Smooth muscle cell (in vitro differentiated cells): ENCODE measurements around the gene HOXC11. TPM values are rescaled to one million over a fixed set of nuclear protein-coding genes. Genes with fewer than 3 reads are reported as not detected.

Source experiments
- DNase-seq: peaks from one replicate; lab custom pipeline; 2025; ENCODE audit not compliant: unreplicated experiment; lab: John Stamatoyannopoulos, UW
- H2AFZ ChIP-seq: fragments of 200-600 bp; sonication (generic); 2 replicates; pipeline ENCODE4 v1.6.0; 2016; ENCODE audit warnings: antibody characterized with exemption, low read depth, mild to moderate bottlenecking
- H3F3A ChIP-seq: fragments of 200-600 bp; sonication (generic); 2 replicates; pipeline ENCODE4 v1.6.0; 2017; ENCODE audit warnings: antibody characterized with exemption, low read depth
- H3K27ac ChIP-seq: fragments of 200-600 bp; sonication (generic); 2 replicates; pipeline ENCODE4 v1.5.1; 2016; ENCODE audit warnings: low read depth, mild to moderate bottlenecking
- H3K27me3 ChIP-seq: fragments of 200-600 bp; sonication (generic); 2 replicates; pipeline ENCODE4 v1.6.1; 2016; ENCODE audit warnings: low read depth, mild to moderate bottlenecking
- H3K36me3 ChIP-seq: fragments of 200-600 bp; sonication (generic); 2 replicates; pipeline ENCODE4 v1.5.1; 2016; ENCODE audit warnings: low read depth
- H3K4me1 ChIP-seq: fragments of 200-600 bp; sonication (generic); 2 replicates; pipeline ENCODE4 v1.5.1; 2016; ENCODE audit warnings: low read depth
- H3K4me2 ChIP-seq: fragments of 200-600 bp; sonication (generic); 2 replicates; pipeline ENCODE4 v1.6.0; 2016; ENCODE audit warnings: mild to moderate bottlenecking
- H3K4me3 ChIP-seq: fragments of 200-600 bp; sonication (generic); 2 replicates; pipeline ENCODE4 v1.5.1; 2016; ENCODE audit warnings: mild to moderate bottlenecking
- H3K79me2 ChIP-seq: fragments of 200-600 bp; sonication (generic); 2 replicates; pipeline ENCODE4 v1.6.0; 2016; ENCODE audit warnings: low read depth, mild to moderate bottlenecking
- H3K9ac ChIP-seq: fragments of 200-600 bp; sonication (generic); 2 replicates; pipeline ENCODE4 v1.6.0; 2016; ENCODE audit warnings: low read depth
- H3K9me3 ChIP-seq: fragments of 200-600 bp; sonication (generic); replicated peaks from 2 replicates; pipeline ENCODE4 v1.5.1; 2016; ENCODE audit warnings: low read depth
- H4K20me1 ChIP-seq: fragments of 200-600 bp; sonication (generic); 2 replicates; pipeline ENCODE4 v1.6.0; 2016; ENCODE audit warnings: low read depth
- WGBS: methylation state at CpG from one replicate; pipeline ENCODE4 v1.1.7; 2016; ENCODE audit warnings: low lambda C conversion rate; 5-methylcytosine and 5-hydroxymethylcytosine counted together
- polyA plus RNA-seq: library from polyadenylated mRNA; unstranded; fragments of >200 nt; fragmentation: Nextera tagmentation; extraction: Ambion mirVana; gene quantifications from 2 replicates; pipeline ENCODE4 v1.2.1, GENCODE V29; 2016
- total RNA-seq: library from RNA; depleted of rRNA; stranded (reverse); fragments of >200 nt; gene quantifications from 2 replicates; pipeline ENCODE4 v1.2.3, GENCODE V29; 2014
- TF ChIP-seq, protein P1 (sequence below): fragments of 200-600 bp; sonication (generic); IDR thresholded peaks from 2 replicates; pipeline ENCODE4 v1.5.1; 2017; ENCODE audit warnings: borderline replicate concordance, mild to moderate bottlenecking, antibody characterized with exemption; ENCODE audit not compliant: insufficient read depth, poor library complexity, severe bottlenecking

HOXC11 gene
- total and polyA plus RNA-seq, 2 experiments from 2014 or later: 0.23 to 0.27 TPM

DNA sequence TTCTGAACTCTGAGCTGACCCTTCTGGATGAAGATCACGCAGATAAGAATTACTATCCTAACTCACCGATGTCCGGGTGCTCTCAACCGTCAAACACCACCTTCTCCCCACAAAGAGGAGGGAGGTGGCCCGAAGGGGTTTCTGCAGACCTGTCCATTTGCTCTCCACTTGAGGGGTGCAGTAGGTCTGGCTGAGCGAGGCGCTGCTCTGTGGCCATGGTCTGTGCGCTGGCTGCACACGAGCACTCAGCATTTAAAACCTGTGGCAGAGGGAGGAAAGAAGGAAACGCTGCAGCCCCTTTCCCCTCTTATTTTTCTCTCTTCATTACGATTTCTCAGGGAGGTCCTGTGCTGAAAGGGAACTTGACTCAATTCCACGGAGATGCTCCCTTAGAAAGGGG lies 35.8 kb upstream of the HOXC11 start:
- TF ChIP-seq, protein P1, sequence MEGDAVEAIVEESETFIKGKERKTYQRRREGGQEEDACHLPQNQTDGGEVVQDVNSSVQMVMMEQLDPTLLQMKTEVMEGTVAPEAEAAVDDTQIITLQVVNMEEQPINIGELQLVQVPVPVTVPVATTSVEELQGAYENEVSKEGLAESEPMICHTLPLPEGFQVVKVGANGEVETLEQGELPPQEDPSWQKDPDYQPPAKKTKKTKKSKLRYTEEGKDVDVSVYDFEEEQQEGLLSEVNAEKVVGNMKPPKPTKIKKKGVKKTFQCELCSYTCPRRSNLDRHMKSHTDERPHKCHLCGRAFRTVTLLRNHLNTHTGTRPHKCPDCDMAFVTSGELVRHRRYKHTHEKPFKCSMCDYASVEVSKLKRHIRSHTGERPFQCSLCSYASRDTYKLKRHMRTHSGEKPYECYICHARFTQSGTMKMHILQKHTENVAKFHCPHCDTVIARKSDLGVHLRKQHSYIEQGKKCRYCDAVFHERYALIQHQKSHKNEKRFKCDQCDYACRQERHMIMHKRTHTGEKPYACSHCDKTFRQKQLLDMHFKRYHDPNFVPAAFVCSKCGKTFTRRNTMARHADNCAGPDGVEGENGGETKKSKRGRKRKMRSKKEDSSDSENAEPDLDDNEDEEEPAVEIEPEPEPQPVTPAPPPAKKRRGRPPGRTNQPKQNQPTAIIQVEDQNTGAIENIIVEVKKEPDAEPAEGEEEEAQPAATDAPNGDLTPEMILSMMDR: no peak
- Histone ChIP-seq H4K20me1 (no peaks in the 10 kb centered on the region), H3K9ac (no peak overlapping the region), H3K36me3 (no peaks in the 10 kb centered on the region), H3K27ac (no peak overlapping the region), H3K4me3 (no peak overlapping the region), H3K4me2 (no peak overlapping the region), H3K27me3 (peaks cover 100% of the 10 kb centered on the region), H3K9me3 (no peaks in the 10 kb centered on the region), H2AFZ (no peak overlapping the region), H3K79me2 (no peaks in the 10 kb centered on the region), H3K4me1 (peaks cover 6% of the 10 kb centered on the region), H3F3A (no peaks in the 10 kb centered on the region)
- 46% methylated on average over 12 of the region's 12 CpGs for WGBS
- no peak for DNase-seq

DNA sequence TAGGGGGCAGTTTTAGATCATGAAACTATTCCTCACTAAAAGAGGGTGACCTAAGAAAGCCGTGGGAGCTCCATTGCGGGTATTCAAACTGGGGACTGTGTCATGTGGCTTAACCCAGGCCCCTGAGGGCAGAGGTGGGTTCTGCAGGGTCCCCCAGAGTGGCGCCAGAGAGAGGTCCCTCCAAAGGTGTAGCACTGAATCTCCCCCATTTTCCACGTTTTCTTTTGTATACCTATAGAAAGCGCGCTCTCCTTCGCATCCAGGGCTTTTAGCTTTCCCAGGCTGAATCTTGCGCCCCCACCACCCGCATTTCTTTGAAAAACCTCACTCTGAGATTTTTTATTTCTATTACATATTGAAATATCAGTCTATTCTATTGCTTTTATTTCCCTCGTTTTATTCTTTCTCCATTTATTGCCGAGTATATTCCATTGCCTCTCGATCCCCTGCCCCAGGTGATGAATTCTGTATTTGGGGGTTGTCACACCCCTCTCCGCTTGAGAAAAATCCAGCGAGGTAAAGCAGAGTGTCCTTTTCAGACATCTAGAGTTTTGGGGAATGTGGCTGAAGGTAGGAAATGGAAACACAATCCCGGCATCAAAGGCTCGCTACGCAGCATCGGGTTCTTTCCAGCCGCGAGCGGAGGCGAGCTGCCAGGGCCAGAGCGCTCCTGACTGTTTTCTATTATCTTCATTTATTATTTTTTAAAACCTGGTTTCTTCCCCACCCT lies 35.2 kb upstream of the HOXC11 start:
- no peaks in the 10 kb centered on the region for H3F3A ChIP-seq
- no peaks in the 10 kb centered on the region for H4K20me1 ChIP-seq
- H3K27me3 ChIP-seq: peaks cover 100% of the 10 kb centered on the region
- no peak overlapping the region for H2AFZ ChIP-seq
- peak overlapping the region; percentile 71 for H3K4me2 ChIP-seq
- H3K27ac ChIP-seq: no peak overlapping the region
- H3K9me3 ChIP-seq: no peaks in the 10 kb centered on the region
- no peaks in the 10 kb centered on the region for H3K36me3 ChIP-seq
- peak overlapping the region; percentile 42 for H3K4me3 ChIP-seq
- peaks cover 6% of the 10 kb centered on the region for H3K4me1 ChIP-seq
- no peaks in the 10 kb centered on the region for H3K79me2 ChIP-seq
- TF ChIP-seq, protein P1: no peak
- no peak for DNase-seq
- 35% methylated on average over 23 of the region's 23 CpGs for WGBS
- H3K9ac ChIP-seq: no peak overlapping the region

DNA sequence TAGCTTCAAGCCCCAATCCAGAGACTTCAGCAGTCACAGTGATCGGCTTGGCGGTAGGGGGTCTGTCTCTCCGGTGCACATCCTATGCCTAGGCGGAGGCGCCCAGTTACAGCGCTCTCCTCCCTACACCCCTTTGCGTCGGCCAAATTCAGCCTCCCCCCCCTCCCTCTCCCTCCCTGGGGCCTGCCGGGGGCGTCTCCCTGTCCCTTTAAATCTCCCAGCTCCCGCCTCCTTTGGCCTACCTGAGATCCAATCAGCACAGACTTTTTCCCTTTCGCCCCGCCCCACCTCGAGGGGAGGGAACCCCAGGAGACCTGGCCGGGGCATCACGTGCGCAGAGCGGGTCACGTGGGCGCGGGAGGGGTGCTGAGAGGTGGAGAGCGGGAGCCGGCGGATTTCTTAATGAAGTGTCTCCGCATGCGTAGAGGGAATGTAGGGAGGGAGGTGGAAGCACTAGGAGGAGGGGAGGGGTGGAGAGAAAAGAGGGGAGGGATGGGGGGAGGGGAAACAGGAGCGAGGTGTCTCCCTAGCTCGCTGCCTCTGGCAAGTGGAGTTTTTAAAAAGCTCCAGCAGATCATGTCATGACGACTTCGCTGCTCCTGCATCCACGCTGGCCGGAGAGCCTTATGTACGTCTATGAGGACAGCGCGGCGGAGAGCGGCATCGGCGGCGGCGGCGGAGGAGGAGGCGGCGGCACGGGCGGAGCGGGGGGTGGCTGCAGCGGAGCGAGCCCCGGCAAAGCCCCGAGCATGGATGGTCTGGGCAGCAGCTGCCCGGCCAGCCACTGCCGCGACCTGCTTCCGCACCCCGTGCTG lies 34.4 kb upstream of the HOXC11 start, which contains the start of gene HOXC13:
Gene HOXC13, plus strand, starts transcription at position 506 of the 815 bp plus-strand sequence. Its CDS starts 76 bp downstream, at position 582.
- Histone ChIP-seq H4K20me1 (no peaks in the 10 kb centered on the region), H3K4me2 (peak within 1 kb of the TSS; percentile 71)
- no peak for DNase-seq

More for the DNA sequence above, 34.4 kb upstream of the HOXC11 start, which contains the start of gene HOXC13:
- Histone ChIP-seq H3K4me3 (peak within 1 kb of the TSS; percentile 42), H3K27ac (no peak within 1 kb of the TSS), H2AFZ (no peak within 1 kb of the TSS), H3K9me3 (no peaks in the 10 kb centered on the region), H3K36me3 (no peaks in the 10 kb centered on the region), H3F3A (no peaks in the 10 kb centered on the region), H3K4me1 (peaks cover 6% of the 10 kb centered on the region), H3K79me2 (no peaks in the 10 kb centered on the region), H3K27me3 (peaks cover 100% of the 10 kb centered on the region), H3K9ac (no peak within 1 kb of the TSS)
- TF ChIP-seq, protein P1: no peak
- WGBS: 5% methylated on average over 31 of the region's 56 CpGs
